NCI-H2227 treated with DMSO at 0.1 percent for 48 hours (cell line): ENCODE data around the gene ITPR3.

ENCODE experiments used
- DNase-seq: peaks from one replicate; lab custom pipeline; 2025; lab: John Stamatoyannopoulos, UW

The ITPR3 gene

GRCh38 chr6:33737267-33738026 is 116.3 kb downstream of the ITPR3 start:
- DNase-seq: no peak

GRCh38 chr6:33738153-33738552 is 117.0 kb downstream of the ITPR3 start:
- DNase-seq: no peak

- no peak for DNase-seq
Observed at GRCh38 chr6:33738879-33739278, 117.8 kb downstream of the ITPR3 start.

- DNase-seq: no peak
Observed at GRCh38 chr6:33739571-33739970, 118.4 kb downstream of the ITPR3 start.

- DNase-seq: no peak
Observed at GRCh38 chr6:33740204-33740608, 119.1 kb downstream of the ITPR3 start.

GRCh38 chr6:33740794-33741193 is 119.7 kb downstream of the ITPR3 start:
- no peak for DNase-seq

GRCh38 chr6:33742092-33742491 is 121.0 kb downstream of the ITPR3 start:
- no peak for DNase-seq

- no peak for DNase-seq
Observed at GRCh38 chr6:33742837-33743236, 121.7 kb downstream of the ITPR3 start.

GRCh38 chr6:33744001-33744848 is 123.1 kb downstream of the ITPR3 start:
- peak; percentile 65 for DNase-seq

- DNase-seq: no peak
Observed at GRCh38 chr6:33744895-33745546, 123.9 kb downstream of the ITPR3 start.

- DNase-seq: no peak
Observed at GRCh38 chr6:33745548-33745947, 124.4 kb downstream of the ITPR3 start.
